Caco-2 (cell line): ENCODE data around the gene PKMYT1. TPM values are rescaled to one million over a fixed set of nuclear protein-coding genes. Genes with fewer than 3 reads are reported as not detected.
"Not testable (repeated sequence)": the region's sequence is repeated elsewhere in the genome, so short reads cannot be mapped to it uniquely, and the experiment has no call there.

Experiments
- BruUV-seq: library from RNA; stranded (reverse); fragments of 400-500 nt; replicated peaks from 2 replicates; lab custom pipeline; 2021; lab: Mats Ljungman, UMichigan
- CTCF ChIA-PET: fragments of 300-600 bp; sonication (Branson Sonifier 250); formaldehyde crosslinking; loops from one replicate; lab custom pipeline; 2022; ENCODE audit warnings: antibody characterized with exemption; lab: Charles Lee
- POLR2A ChIA-PET: fragments of 300-600 bp; sonication (Branson Sonifier 250); formaldehyde crosslinking; loops from one replicate; lab custom pipeline; 2022; ENCODE audit warnings: antibody characterized with exemption; lab: Charles Lee
- DNase-seq, 2 experiments: peaks; one replicate each; pipeline versions ENCODE4 v3.0.0 to v3.0.0-alpha.2; 2020 to 2022
- H3K27me3 ChIP-seq: replicated peaks from 2 replicates; pipeline ENCODE4 v1.6.0; 2011; ENCODE audit warnings: low read length; ENCODE audit not compliant: control insufficient read depth, insufficient read depth
- H3K36me3 ChIP-seq: 2 replicates; pipeline ENCODE4 v1.5.1; 2011; ENCODE audit warnings: low read length; ENCODE audit not compliant: control insufficient read depth, insufficient read depth
- H3K4me1 ChIP-seq: fragments of 250-450 bp; sonication (Bioruptor Pico); 2 replicates; pipeline ENCODE4 v1.5.1; 2020; ENCODE audit warnings: mild to moderate bottlenecking
- H3K4me3 ChIP-seq: 2 replicates; pipeline ENCODE4 v1.5.1; 2011; ENCODE audit warnings: low read depth, mild to moderate bottlenecking, control low read depth, low read length
- H3K9me3 ChIP-seq: fragments of 250-450 bp; sonication (Bioruptor Pico); 2 replicates; pipeline ENCODE4 v1.5.1; 2020; ENCODE audit warnings: mild to moderate bottlenecking, moderate library complexity
- H3K27ac Mint-ChIP-seq: one replicate; pipeline ENCODE4 v1.8.0; 2022; ENCODE audit warnings: mixed read lengths; ENCODE audit not compliant: unreplicated experiment
- H3K27me3 Mint-ChIP-seq: one replicate; pipeline ENCODE4 v1.8.0; 2022; ENCODE audit warnings: mixed read lengths; ENCODE audit not compliant: insufficient read depth, unreplicated experiment
- H3K36me3 Mint-ChIP-seq: one replicate; pipeline ENCODE4 v1.8.0; 2022; ENCODE audit warnings: mild to moderate bottlenecking, mixed read lengths; ENCODE audit not compliant: insufficient read depth, unreplicated experiment
- H3K4me1 Mint-ChIP-seq: one replicate; pipeline ENCODE4 v1.8.0; 2022; ENCODE audit warnings: low read depth, mixed read lengths; ENCODE audit not compliant: unreplicated experiment
- H3K4me3 Mint-ChIP-seq: one replicate; pipeline ENCODE4 v1.8.0; 2022; ENCODE audit warnings: mild to moderate bottlenecking, moderate library complexity, mixed read lengths; ENCODE audit not compliant: unreplicated experiment
- H3K9me3 Mint-ChIP-seq: one replicate; pipeline ENCODE4 v1.8.0; 2022; ENCODE audit warnings: mixed read lengths; ENCODE audit not compliant: unreplicated experiment
- CTCF ChIP-seq, 2 experiments: fragments of 200-600 bp in 1 of 2; IDR thresholded peaks; 1 replicate in 1 of 2; 2 replicates in 1 of 2; pipeline versions ENCODE4 v1.5.1 to v1.8.0; 2011 to 2022; ENCODE audit warnings: antibody characterized with exemption in 1 of 2, control low read depth in 1 of 2, inconsistent platforms in 1 of 2, low read depth in 1 of 2, low read length in 1 of 2, mild to moderate bottlenecking in 1 of 2, moderate library complexity in 1 of 2; ENCODE audit not compliant: insufficient read depth in 1 of 2, severe bottlenecking in 1 of 2, unreplicated experiment in 1 of 2
- intact Hi-C: fragments of 100-400 bp; cut with micrococcal nuclease; formaldehyde crosslinking; loops from one replicate; pipeline ENCODE4 v1.10.0; 2022; ENCODE audit not compliant: unreplicated experiment
- total RNA-seq: library from RNA; stranded (reverse); gene quantifications from 2 replicates; pipeline ENCODE4 v1.2.3, GENCODE V29; 2022

Gene PKMYT1
- total RNA-seq, 1 experiment from 2014 or later: 73.7 TPM

GRCh38 chr16:2933701-2934100, 46.5 kb downstream of the PKMYT1 start:
- Histone ChIP-seq H3K27me3 (no peaks in the 10 kb centered on the region), H3K9me3 (no peaks in the 10 kb centered on the region), H3K36me3 (no peaks in the 10 kb centered on the region; the same call in 1 of the 2 replicates), H3K4me3 (no peak overlapping the region), H3K4me1 (no peaks in the 10 kb centered on the region)
- no peaks in the 10 kb centered on the region for H3K27me3 Mint-ChIP-seq
- DNase-seq: no peak
- CTCF ChIA-PET: no interaction called here
- H3K36me3 Mint-ChIP-seq: peaks cover 12% of the 10 kb centered on the region
- H3K27ac Mint-ChIP-seq: no peak overlapping the region
- H3K4me3 Mint-ChIP-seq: no peak overlapping the region
- intact Hi-C loops: no loop called here
- BruUV-seq: no TSS peak
- no peak for TF ChIP-seq CTCF (IDR thresholded peaks at IDR 0.05; ENCODE audit: insufficient read depth in 1 of 2, low read depth in 1 of 2, low read length in 1 of 2, severe bottlenecking in 1 of 2, unreplicated experiment in 1 of 2)
- POLR2A ChIA-PET: no interaction called here
- H3K4me1 Mint-ChIP-seq: no peaks in the 10 kb centered on the region
- no peaks in the 10 kb centered on the region for H3K9me3 Mint-ChIP-seq

- H3K4me3 ChIP-seq: no peak overlapping the region
- Mint-ChIP-seq H3K27me3 (no peaks in the 10 kb centered on the region), H3K4me1 (no peaks in the 10 kb centered on the region), H3K4me3 (no peak overlapping the region), H3K27ac (no peak overlapping the region), H3K9me3 (no peaks in the 10 kb centered on the region), H3K36me3 (peaks cover 12% of the 10 kb centered on the region)
- TF ChIP-seq CTCF (IDR thresholded peaks at IDR 0.05; ENCODE audit: insufficient read depth in 1 of 2, low read depth in 1 of 2, low read length in 1 of 2, severe bottlenecking in 1 of 2, unreplicated experiment in 1 of 2): no peak
- DNase-seq: no peak
- no TSS peak for BruUV-seq
- H3K9me3 ChIP-seq: no peaks in the 10 kb centered on the region
- no peaks in the 10 kb centered on the region for H3K4me1 ChIP-seq
- no peaks in the 10 kb centered on the region for H3K27me3 ChIP-seq
- intact Hi-C loops: no loop called here
- POLR2A ChIA-PET: no interaction called here
- CTCF ChIA-PET: no interaction called here
- H3K36me3 ChIP-seq: no peaks in the 10 kb centered on the region; the same call in 1 of the 2 replicates
Observed at GRCh38 chr16:2933136-2933535, 47.1 kb downstream of the PKMYT1 start.

- H3K9me3 Mint-ChIP-seq, DNase-seq, H3K4me1 Mint-ChIP-seq, H3K27me3 ChIP-seq, H3K36me3 ChIP-seq, H3K4me3 Mint-ChIP-seq, POLR2A ChIA-PET, H3K9me3 ChIP-seq, BruUV-seq, CTCF ChIA-PET, H3K27ac Mint-ChIP-seq, H3K4me3 ChIP-seq, H3K27me3 Mint-ChIP-seq, intact Hi-C loops, H3K4me1 ChIP-seq: not testable (repeated sequence)
- H3K36me3 Mint-ChIP-seq: peaks cover 12% of the 10 kb centered on the region
Observed at GRCh38 chr16:2931231-2931914, 48.9 kb downstream of the PKMYT1 start.
